Measurements from ENCODE around the gene TBC1D22A. TPM values are rescaled to one million over a fixed set of nuclear protein-coding genes. Genes with fewer than 3 reads are reported as not detected.

Gene TBC1D22A
- total RNA-seq, 1 donor from 2014 or later, result 10.6 TPM

- Mint-ChIP-seq H3K36me3 (peaks cover 5% of the 10 kb centered on the region), H3K4me3 (no peak overlapping the region), H3K27me3 (ENCODE audit: insufficient read depth, low read depth) (peaks cover 6% of the 10 kb centered on the region), H3K9me3 (no peaks in the 10 kb centered on the region), H3K27ac (peak overlapping the region; percentile 30), H3K4me1 (peaks cover 27% of the 10 kb centered on the region)
- H3K36me3 ChIP-seq, result no peaks in the 10 kb centered on the region
- H4K20me1 ChIP-seq (ENCODE audit: low read depth), result peaks cover 52% of the 10 kb centered on the region
- H3K27ac ChIP-seq, result no peak overlapping the region
- H3K4me1 ChIP-seq, result peaks cover 6% of the 10 kb centered on the region
- H3K79me2 ChIP-seq (ENCODE audit: low read depth), result no peaks in the 10 kb centered on the region
- no peaks in the 10 kb centered on the region for H3F3A ChIP-seq (ENCODE audit: low read depth)
- no peak overlapping the region for H3K4me2 ChIP-seq
- no peak for DNase-seq (ENCODE audit: low spot score)
- no peak overlapping the region for H2AFZ ChIP-seq (replicated peaks)
- TF ChIP-seq CTCF (IDR thresholded peaks at IDR 0.05) (no peak), EZH2 (IDR thresholded peaks at IDR 0.05) (no peak), EZH2phosphoT487 (IDR thresholded peaks at IDR 0.05) (no peak)
- no peak overlapping the region for H3K9ac ChIP-seq
- H3K9me3 ChIP-seq (ENCODE audit: low read depth), result no peaks in the 10 kb centered on the region
- no peaks in the 10 kb centered on the region for H3K27me3 ChIP-seq
- H3K4me3 ChIP-seq, result no peak overlapping the region
These were observed 145.1 kb downstream of the TBC1D22A start for GRCh38 chr22:46907241-46908215.

- Histone ChIP-seq H3K79me2 (ENCODE audit: low read depth) (no peaks in the 10 kb centered on the region), H3K4me2 (no peak overlapping the region), H3K36me3 (no peaks in the 10 kb centered on the region), H3K27me3 (no peaks in the 10 kb centered on the region), H3K4me1 (peaks cover 6% of the 10 kb centered on the region), H3K27ac (no peak overlapping the region), H3K9me3 (ENCODE audit: low read depth) (no peaks in the 10 kb centered on the region), H3F3A (ENCODE audit: low read depth) (no peaks in the 10 kb centered on the region), H3K9ac (no peak overlapping the region), H2AFZ (replicated peaks) (no peak overlapping the region), H3K4me3 (no peak overlapping the region), H4K20me1 (ENCODE audit: low read depth) (peaks cover 40% of the 10 kb centered on the region)
- peaks cover 3% of the 10 kb centered on the region for H3K36me3 Mint-ChIP-seq
- TF ChIP-seq EZH2 (IDR thresholded peaks at IDR 0.05) (no peak), EZH2phosphoT487 (IDR thresholded peaks at IDR 0.05) (peak; percentile 65), CTCF (IDR thresholded peaks at IDR 0.05) (no peak)
- peaks cover 6% of the 10 kb centered on the region for H3K27me3 Mint-ChIP-seq (ENCODE audit: insufficient read depth, low read depth)
- DNase-seq (ENCODE audit: low spot score), result peak; percentile 76
- H3K27ac Mint-ChIP-seq, result peak overlapping the region; percentile 83
- no peaks in the 10 kb centered on the region for H3K9me3 Mint-ChIP-seq
- no peak overlapping the region for H3K4me3 Mint-ChIP-seq
- peaks cover 25% of the 10 kb centered on the region for H3K4me1 Mint-ChIP-seq
These were observed 146.2 kb downstream of the TBC1D22A start for GRCh38 chr22:46908641-46909107.

- peaks cover 25% of the 10 kb centered on the region for H3K4me1 Mint-ChIP-seq
- no peak overlapping the region for H3K4me3 ChIP-seq
- no peaks in the 10 kb centered on the region for H3F3A ChIP-seq (ENCODE audit: low read depth)
- peak overlapping the region; percentile 47 for H3K27ac Mint-ChIP-seq
- H3K27ac ChIP-seq, result no peak overlapping the region
- no peak for DNase-seq (ENCODE audit: low spot score)
- no peaks in the 10 kb centered on the region for H3K27me3 ChIP-seq
- no peaks in the 10 kb centered on the region for H3K9me3 ChIP-seq (ENCODE audit: low read depth)
- no peaks in the 10 kb centered on the region for H3K9me3 Mint-ChIP-seq
- H3K4me1 ChIP-seq, result peaks cover 6% of the 10 kb centered on the region
- H3K36me3 Mint-ChIP-seq, result peaks cover 4% of the 10 kb centered on the region
- peaks cover 6% of the 10 kb centered on the region for H3K27me3 Mint-ChIP-seq (ENCODE audit: insufficient read depth, low read depth)
- no peak overlapping the region for H3K9ac ChIP-seq
- no peaks in the 10 kb centered on the region for H3K36me3 ChIP-seq
- H4K20me1 ChIP-seq (ENCODE audit: low read depth), result peaks cover 40% of the 10 kb centered on the region
- H3K4me2 ChIP-seq, result no peak overlapping the region
- H2AFZ ChIP-seq (replicated peaks), result no peak overlapping the region
- H3K4me3 Mint-ChIP-seq, result no peak overlapping the region
- H3K79me2 ChIP-seq (ENCODE audit: low read depth), result no peaks in the 10 kb centered on the region
- TF ChIP-seq CTCF (IDR thresholded peaks at IDR 0.05) (no peak), EZH2 (IDR thresholded peaks at IDR 0.05) (no peak)
These were observed 147.0 kb downstream of the TBC1D22A start for GRCh38 chr22:46909237-46910030.

Measured in neural progenitor cell (in vitro differentiated cells).